ENCODE results near the gene TCN1.
"Not testable (repeated sequence)": the region's sequence is repeated elsewhere in the genome, so short reads cannot be mapped to it uniquely, and the experiment has no call there.

Gene TCN1

DNA sequence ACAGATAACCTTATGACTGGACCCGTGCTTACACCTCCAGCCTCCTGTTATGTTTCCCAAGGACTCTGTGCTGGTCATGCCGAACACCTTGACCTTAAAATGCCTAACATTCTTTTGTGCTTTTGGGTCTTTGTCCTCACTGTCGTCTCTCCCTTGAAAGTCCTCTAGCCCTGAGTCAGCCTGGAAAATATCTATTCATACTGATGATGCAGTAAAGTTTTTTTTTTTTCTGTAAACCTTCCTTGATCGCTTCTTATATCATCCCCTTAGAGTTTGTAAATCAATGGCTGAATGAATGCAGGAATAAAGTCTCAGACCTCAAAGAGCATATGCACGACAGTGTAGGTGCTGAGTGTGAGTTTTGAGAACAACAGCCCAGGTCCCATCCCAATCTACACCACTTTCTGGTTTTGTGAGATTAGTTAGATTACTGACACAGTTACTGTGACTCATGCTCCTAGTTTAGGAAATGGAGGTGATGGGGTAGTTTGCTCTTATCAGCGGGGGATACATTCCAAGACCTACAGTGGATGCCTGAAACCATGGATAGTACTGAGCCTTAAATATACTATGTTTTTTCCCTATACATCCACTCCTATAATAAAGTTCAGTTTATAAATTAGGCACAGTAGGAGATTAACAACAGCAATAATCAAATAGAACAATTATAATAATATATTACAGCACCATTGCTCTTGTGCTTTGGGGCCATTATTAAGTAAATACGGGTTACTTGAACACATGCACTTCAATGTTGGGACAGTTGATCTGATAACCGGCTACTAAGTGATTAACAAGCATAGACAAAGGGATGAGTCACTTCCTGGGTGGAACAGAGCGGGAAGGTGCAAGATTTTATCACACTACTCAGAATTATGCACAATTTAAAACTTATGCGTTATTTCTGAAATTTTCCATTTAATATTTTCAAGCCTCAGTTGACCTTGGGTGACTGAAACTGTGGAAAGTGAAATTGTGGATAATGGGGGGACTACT is 8.6 kb downstream of the TCN1 start:
- DNase-seq = no peak

DNA sequence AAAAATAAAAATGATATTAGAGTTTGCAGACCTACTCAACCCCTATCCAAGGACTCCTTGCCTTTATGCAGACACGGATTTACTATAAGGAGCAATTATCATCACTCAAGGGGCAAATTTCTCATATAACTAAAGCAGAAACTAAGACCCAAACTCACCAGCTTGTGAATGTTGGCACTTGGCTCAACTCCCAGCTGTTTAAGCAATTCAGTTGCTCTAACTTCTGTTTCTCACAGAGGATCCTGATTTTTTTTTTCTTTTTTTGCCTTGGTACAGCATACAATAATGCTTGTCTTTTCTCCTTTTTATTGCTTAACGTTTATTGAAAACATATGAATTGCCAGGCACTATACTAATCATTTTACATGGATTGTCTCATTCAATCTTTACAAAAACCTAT is 11.4 kb downstream of the TCN1 start:
- no peak for DNase-seq

- not testable (repeated sequence) for DNase-seq
Observed at GRCh38 chr11:59851416-59851815, 14.9 kb downstream of the TCN1 start.

- not testable (repeated sequence) for DNase-seq
Observed at GRCh38 chr11:59849551-59849950, 16.7 kb downstream of the TCN1 start.

DNA sequence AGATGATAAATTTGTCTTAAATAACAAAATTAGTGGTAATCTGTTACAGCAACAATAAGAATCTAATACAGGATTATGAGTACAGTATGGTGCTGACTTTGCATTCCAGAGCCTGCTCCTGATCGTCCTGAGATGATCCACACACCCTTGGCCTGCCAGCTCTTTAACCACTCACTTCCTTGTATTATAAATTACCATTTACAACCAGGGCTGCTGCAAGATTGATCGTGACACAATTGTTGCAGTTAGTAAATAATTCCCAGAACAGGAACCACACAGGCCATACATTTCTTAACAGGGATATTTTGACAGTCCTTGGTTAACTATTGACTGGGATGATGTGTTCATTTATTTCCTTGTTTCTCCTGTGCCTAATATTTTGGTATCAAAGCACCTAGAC is 17.2 kb downstream of the TCN1 start:
- DNase-seq = no peak

DNA sequence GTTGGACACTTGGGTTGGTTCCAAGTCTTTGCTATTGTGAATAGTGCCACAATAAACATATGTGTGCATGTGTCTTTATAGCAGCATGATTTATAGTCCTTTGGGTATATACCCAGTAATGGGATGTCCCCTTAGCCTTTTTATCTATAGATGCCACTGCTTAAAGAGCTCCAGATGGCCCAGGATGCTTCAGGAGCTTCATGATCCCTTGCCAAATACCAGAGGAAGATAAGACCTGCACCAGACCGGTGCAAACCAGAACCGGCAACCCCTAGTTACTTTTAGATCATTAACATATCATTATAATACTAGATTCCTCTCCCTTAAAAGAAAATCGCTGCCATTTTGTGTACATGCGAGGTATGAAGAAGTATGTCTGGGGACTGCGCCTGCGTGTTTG is 17.8 kb downstream of the TCN1 start:
- not testable (repeated sequence) for DNase-seq

- no peak for DNase-seq
Observed at GRCh38 chr11:59847626-59848025, 18.7 kb downstream of the TCN1 start.

DNA sequence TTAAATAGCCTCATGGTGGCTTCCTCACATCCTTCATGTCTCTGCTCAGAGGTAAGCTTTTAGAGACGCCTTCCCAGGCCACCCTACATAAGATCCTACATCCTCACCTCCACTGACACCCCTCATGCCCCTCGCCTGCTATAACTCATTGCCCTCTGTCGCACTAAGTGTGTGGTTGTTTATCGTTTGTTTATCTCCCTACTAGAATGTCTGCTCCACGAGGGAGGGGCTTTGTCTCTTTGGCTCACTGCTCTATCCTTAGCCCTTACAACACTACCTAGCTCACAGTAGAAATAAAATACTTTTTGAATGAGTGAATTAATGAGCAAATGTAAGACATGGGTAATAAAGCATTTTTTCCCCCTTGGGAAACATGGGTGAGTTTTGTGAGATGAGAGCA is 19.7 kb downstream of the TCN1 start:
- DNase-seq = no peak

DNA sequence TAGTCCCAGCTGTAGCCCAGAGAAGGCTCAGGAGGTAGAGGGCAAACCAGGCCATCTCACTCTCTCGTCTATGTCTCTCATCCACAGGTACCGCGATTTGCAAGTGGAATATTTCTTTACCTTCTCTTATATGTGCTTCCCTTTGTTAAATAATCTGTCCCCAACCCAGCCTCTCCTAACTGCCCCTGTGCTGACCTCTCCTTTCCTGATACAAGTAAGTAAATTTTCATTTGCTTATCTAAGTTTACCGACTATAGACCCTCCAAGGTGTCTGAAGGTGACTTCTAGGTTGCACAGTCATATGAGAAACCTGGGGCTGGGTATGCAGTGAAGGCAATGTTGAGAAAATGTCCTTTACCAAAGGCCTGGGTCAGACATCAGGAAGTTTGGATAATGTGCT is 20.9 kb downstream of the TCN1 start, which contains the start of gene CBLIF:
Gene CBLIF (minus strand): TSS at position 101 of the 400 bp plus-strand sequence. CDS start 46 bp downstream, at position 55.
- DNase-seq = no peak

- DNase-seq = no peak
Observed at GRCh38 chr11:59842316-59842715, 24.0 kb downstream of the TCN1 start.

GRCh38 chr11:59841514-59841913 is 24.8 kb downstream of the TCN1 start:
- DNase-seq = no peak

- no peak for DNase-seq
Observed at GRCh38 chr11:59839615-59840014, 26.7 kb downstream of the TCN1 start.

DNA sequence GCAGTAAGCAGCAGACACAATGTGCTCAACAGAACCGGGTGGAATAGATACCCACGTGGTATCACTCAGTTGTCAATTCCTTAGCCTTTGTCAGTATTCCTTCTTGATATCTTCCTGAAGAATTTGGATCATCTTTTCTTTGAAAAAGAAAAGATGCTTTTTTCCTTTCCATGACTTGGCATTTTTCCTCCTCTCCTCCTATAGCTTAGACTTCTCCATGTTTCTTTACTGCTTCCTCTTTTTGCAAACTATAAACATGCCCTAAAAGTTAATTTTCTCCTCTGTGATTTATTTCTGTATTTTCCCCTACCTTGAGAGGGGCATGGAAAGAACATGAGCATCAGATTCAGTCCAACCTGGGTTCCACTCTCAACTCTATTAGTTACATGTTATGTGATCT is 32.7 kb downstream of the TCN1 start:
- DNase-seq = no peak

DNA sequence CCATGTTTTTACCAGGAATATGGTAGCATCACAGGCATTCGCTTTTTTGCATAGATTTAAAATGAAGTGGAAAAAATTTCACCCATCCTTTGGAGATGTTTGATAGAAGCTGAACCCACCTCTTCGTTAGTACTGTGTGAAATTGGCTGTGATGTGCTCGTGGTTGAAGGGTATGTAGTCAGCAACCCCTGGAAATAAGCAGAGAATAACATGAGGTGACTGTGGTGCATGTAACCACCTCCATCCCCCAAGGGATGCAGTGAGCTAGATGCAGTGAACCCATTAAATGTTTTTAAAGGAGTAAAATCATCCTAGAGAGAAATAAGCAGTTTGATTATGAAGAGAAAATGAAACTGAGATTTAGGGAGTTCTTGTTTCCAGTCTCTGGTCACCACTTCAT is 36.9 kb downstream of the TCN1 start:
- DNase-seq = no peak

DNA sequence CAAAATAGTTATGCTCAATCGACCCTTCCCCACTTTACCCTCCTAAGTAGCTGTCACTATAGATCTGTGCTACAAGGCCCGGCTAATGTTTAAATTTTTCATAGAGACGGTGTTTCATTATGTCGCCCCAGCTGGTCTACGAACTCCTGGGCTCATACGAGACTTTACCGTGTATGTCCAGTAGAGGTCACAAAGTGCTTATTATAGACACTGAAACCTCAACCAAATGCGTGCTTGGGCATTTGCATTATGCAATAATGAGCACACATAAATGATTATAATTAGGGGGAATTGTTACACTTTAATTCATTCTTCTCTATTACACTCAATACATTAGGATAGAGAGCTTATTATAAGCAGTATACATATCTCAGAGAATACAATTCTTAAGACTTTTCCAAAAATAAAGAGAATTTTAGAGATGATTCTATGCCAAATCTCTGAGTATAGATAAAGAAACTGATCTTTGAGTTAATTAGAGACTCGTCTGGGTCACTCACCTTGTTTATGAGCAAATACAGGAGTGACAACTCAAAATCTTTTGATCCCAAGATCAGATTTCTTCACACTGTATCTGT is 43.2 kb downstream of the TCN1 start:
- peak; percentile 17 for DNase-seq

DNA sequence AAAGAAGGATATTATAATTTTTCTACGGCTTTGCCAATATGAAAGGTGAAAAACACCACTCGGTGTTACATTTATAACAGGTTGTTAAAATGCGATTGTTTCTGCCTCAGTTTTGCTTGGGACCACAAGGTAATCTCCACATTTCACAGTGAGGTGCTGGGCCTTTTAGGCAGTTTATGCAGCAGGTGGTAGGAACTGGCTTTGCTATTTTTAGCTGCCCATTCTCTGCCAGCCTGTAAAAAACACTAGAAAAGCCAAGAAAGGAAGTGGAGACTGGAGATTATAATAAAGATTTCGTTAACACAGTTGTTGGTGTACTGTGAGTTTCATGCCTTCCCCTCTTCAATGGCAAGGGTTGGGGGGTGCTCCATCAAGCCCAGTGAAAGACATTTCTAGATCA is 47.7 kb downstream of the TCN1 start:
- DNase-seq = no peak

DNA sequence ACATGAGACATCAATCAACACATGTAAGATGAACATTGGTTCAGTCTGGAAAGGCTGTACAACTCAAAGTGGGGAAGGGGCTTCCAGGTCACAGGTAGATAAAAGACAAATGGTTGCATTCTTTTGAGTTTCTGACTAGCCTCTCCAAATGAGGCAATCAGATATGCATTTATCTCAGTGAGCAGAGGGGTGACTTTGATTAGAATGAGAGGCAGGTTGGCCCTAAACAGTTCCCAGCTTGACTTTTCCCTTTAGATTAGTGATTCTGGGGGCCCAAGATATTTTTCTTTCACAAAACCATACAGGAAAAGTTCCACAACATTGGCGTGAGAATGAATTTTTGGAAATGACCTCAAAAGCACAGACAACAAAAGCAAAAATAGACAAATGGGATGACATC is 49.9 kb downstream of the TCN1 start:
- not testable (repeated sequence) for DNase-seq

GRCh38 chr11:59815754-59816153 is 50.5 kb downstream of the TCN1 start:
- no peak for DNase-seq

DNA sequence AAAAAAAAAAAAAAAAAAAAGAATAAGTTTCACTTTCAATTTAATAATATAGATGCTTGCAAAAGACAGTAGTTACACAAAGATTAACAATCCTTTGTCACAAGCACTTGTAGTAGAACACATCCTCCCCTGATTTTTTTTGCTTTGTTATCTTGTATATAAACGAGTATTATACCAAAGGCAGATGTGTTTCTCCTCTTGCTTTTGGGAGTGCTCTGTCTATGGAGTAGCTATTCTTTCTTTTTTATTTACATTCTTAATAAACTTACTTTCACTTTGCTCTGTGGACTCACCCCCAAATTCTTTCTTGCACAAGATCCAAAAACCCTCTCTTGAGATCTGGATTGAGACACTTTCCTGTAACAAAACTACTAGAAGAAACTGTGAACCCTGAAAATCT is 52.3 kb downstream of the TCN1 start:
- no peak for DNase-seq

DNA sequence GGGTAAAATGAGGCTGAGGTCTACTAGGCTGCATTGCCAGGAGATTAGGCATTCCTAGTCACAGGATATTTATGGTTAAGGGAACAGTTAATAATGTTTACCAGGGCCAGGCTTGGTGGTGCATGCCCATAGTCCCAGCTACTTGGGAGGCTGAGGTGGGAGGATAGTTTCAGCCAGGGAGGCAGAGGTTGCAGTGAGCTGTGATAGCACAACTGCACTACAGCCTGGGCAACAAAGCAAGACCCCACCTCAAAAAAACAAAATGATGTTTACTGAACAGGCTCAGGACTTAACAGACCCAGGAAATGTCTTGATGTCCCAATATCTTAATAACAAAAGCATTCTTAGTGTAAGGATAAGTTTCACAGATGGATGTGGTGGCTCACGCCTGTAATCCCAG is 52.9 kb downstream of the TCN1 start:
- DNase-seq = no peak

DNA sequence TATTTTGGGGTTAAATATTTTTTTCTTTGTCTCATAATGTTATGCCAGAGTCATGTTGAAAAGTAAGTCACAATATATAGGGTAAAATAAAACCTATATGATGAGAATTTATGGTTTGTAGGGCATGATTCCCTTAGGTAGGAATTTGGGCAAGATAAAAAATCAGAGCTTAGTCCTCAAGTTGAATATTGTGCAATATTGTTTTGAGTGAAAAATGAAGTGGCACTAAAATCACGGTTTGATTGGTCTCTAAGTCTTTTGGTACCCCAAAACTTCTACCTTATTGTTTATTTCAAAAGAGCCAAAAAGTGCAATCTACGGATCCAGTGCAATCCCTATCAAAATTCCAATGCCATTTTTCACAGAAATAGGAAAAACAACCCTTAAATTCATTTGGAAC is 54.1 kb downstream of the TCN1 start:
- DNase-seq = no peak

- no peak for DNase-seq
Observed at GRCh38 chr11:59810911-59811259, 55.4 kb downstream of the TCN1 start.

GRCh38 chr11:59810189-59810910 is 55.9 kb downstream of the TCN1 start, which contains the start of gene MRPL16:
MRPL16 (minus strand) TSS chr11:59810778; CDS start chr11:59810658, 120 bp downstream.
- peak; percentile 82 for DNase-seq

Measured in NCI-H748 treated with DMSO at 0.1 percent for 48 hours (cell line).